Measurements from ENCODE around the gene LRRC14B. TPM values are rescaled to one million over a fixed set of nuclear protein-coding genes. Genes with fewer than 3 reads are reported as not detected.

Gene LRRC14B
- total RNA-seq, 1 donor from 2014 or later: not detected

DNA sequence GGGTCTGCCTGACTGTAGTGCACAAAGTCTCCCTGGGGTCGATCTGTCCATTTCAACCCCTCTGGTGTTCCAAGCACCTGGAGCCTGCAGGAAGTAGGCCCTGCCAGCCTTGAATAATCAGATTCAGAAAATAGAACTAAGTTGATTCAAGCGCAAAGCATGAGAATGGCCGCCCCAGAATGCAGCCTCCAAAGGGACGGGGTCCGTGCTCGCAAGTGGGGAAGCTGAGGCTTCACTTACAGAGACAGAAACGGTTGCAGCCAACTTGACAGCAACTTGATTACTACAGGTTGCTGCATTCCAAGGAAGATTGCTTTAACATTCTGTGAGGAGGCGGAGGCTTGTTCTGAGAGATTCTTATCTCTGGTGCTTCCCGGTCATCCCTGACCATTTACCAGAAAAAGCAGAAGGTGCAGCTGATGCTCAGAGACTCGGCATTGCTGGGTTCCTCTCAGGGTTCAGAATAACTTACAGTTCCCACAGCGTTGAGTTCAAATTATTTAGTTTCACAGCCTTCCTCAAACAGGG lies 14.9 kb upstream of the LRRC14B start:
- TF ChIP-seq, protein P1, sequence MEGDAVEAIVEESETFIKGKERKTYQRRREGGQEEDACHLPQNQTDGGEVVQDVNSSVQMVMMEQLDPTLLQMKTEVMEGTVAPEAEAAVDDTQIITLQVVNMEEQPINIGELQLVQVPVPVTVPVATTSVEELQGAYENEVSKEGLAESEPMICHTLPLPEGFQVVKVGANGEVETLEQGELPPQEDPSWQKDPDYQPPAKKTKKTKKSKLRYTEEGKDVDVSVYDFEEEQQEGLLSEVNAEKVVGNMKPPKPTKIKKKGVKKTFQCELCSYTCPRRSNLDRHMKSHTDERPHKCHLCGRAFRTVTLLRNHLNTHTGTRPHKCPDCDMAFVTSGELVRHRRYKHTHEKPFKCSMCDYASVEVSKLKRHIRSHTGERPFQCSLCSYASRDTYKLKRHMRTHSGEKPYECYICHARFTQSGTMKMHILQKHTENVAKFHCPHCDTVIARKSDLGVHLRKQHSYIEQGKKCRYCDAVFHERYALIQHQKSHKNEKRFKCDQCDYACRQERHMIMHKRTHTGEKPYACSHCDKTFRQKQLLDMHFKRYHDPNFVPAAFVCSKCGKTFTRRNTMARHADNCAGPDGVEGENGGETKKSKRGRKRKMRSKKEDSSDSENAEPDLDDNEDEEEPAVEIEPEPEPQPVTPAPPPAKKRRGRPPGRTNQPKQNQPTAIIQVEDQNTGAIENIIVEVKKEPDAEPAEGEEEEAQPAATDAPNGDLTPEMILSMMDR (IDR thresholded peaks at IDR 0.05): no peak
- H3K4me1 Mint-ChIP-seq: no peaks in the 10 kb centered on the region
- H3K27ac Mint-ChIP-seq: no peak overlapping the region
- intact Hi-C loops (cut with micrococcal nuclease): no loop called here
- no peak for ATAC-seq (ENCODE audit: low read depth)
- POLR2A ChIA-PET: no interaction called here
- no peaks in the 10 kb centered on the region for H3K9me3 Mint-ChIP-seq
- no peak overlapping the region for H3K4me3 Mint-ChIP-seq
- CTCF ChIA-PET: no interaction called here
- DNase-seq: no peak
- no peaks in the 10 kb centered on the region for H3K36me3 Mint-ChIP-seq (ENCODE audit: low read depth)
- H3K27me3 Mint-ChIP-seq: peaks cover 10% of the 10 kb centered on the region

DNA sequence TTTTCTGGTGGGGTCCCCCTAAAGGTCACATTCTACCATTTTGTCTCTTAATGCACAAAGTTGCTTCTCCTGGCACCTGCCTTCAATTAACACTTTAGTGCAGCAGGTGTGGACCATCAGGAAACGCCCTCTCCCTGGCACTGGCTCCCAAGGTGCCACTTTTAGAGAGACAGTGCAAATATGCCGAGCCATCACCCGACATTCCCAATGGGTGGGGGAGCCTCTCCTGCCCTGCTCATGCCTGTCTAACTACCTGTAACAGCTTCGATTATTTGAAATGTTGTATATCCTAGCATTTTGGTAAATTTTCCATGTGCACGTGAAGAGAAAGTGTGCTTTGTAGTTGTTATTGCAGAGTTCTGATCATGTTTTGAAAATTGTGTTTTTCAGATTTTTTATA lies 13.2 kb upstream of the LRRC14B start:
- H3K4me1 Mint-ChIP-seq: no peaks in the 10 kb centered on the region
- intact Hi-C loops (cut with micrococcal nuclease): no loop called here
- no peak for DNase-seq
- TF ChIP-seq, protein P1 (IDR thresholded peaks at IDR 0.05): no peak
- no peak overlapping the region for H3K27ac Mint-ChIP-seq
- H3K4me3 Mint-ChIP-seq: no peak overlapping the region
- H3K27me3 Mint-ChIP-seq: peaks cover 8% of the 10 kb centered on the region
- no peak for ATAC-seq (ENCODE audit: low read depth)
- CTCF ChIA-PET: no interaction called here
- no peaks in the 10 kb centered on the region for H3K36me3 Mint-ChIP-seq (ENCODE audit: low read depth)
- POLR2A ChIA-PET: no interaction called here
- no peaks in the 10 kb centered on the region for H3K9me3 Mint-ChIP-seq

- H3K27ac Mint-ChIP-seq: no peak overlapping the region
- DNase-seq (no peak), ATAC-seq (ENCODE audit: low read depth) (no peak)
- no peaks in the 10 kb centered on the region for H3K4me1 Mint-ChIP-seq
- ChIA-PET CTCF (no interaction called here), POLR2A (no interaction called here)
- H3K27me3 Mint-ChIP-seq: peaks cover 9% of the 10 kb centered on the region
- TF ChIP-seq, protein P1 (IDR thresholded peaks at IDR 0.05): no peak
- intact Hi-C loops (cut with micrococcal nuclease): no loop called here
- H3K4me3 Mint-ChIP-seq: no peak overlapping the region
- no peaks in the 10 kb centered on the region for H3K36me3 Mint-ChIP-seq (ENCODE audit: low read depth)
- H3K9me3 Mint-ChIP-seq: no peaks in the 10 kb centered on the region
These were observed 11.9 kb upstream of the LRRC14B start for GRCh38 chr5:179401-179800.

- Mint-ChIP-seq H3K4me3 (no peak overlapping the region), H3K36me3 (ENCODE audit: low read depth) (no peaks in the 10 kb centered on the region), H3K27ac (no peak overlapping the region), H3K9me3 (no peaks in the 10 kb centered on the region), H3K27me3 (peaks cover 9% of the 10 kb centered on the region), H3K4me1 (no peaks in the 10 kb centered on the region)
- TF ChIP-seq, protein P1 (IDR thresholded peaks at IDR 0.05): no peak
- intact Hi-C loops (cut with micrococcal nuclease): no loop called here
- DNase-seq (no peak), ATAC-seq (ENCODE audit: low read depth) (no peak)
- POLR2A ChIA-PET: no interaction called here
- CTCF ChIA-PET: interaction anchor here (1.2 kb wide), 1 partner anchor 8 kb away, joined by 3 read pairs; no protein-coding TSS in a partner anchor
These were observed 10.9 kb upstream of the LRRC14B start for GRCh38 chr5:180286-180918.

DNA sequence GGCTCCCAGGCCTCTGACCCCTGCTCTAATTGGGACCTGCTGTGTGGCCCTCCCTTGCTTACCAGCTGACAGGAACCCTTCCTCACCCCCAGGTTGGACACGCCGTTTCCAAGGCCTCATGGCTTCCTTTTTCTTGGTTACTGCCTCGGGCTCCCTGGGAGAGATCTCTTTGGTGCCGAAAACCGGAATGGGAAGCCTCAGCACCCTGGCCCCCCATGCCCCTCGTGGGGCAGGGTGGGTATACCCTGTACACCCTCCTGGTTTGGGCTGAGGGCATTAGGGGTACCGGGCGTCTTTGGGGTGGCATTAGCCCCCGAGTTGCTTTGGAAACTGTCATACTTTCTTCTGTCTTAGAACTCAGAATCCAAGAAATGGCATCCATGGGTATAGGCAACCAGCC lies 10.1 kb upstream of the LRRC14B start:
- Mint-ChIP-seq H3K36me3 (ENCODE audit: low read depth) (no peaks in the 10 kb centered on the region), H3K27ac (no peak overlapping the region), H3K4me1 (no peaks in the 10 kb centered on the region), H3K4me3 (no peak overlapping the region), H3K9me3 (no peaks in the 10 kb centered on the region), H3K27me3 (peaks cover 9% of the 10 kb centered on the region)
- CTCF ChIA-PET: no interaction called here
- intact Hi-C loops (cut with micrococcal nuclease): no loop called here
- no peak for ATAC-seq (ENCODE audit: low read depth)
- POLR2A ChIA-PET: no interaction called here
- TF ChIP-seq, protein P1 (IDR thresholded peaks at IDR 0.05): no peak
- no peak for DNase-seq

All from activated B cell treated with CpG ODN at 0.5 μM for 24 hours (primary cell).